LHCN-M2 (cell line): ENCODE results near the gene RAMACL. TPM values are rescaled to one million over a fixed set of nuclear protein-coding genes. Genes with fewer than 3 reads are reported as not detected.

Experiments used
- DNase-seq: peaks from one replicate; pipeline ENCODE4 v3.0.0-alpha.2; 2012; ENCODE audit warnings: low read depth
- total RNA-seq: library from RNA; depleted of rRNA; stranded (reverse); fragments of >200 nt; gene quantifications from 2 replicates; pipeline ENCODE4 v1.2.3, GENCODE V29; 2014

Gene RAMACL
- total RNA-seq, 1 experiment from 2014 or later, result 0.06 TPM

DNA sequence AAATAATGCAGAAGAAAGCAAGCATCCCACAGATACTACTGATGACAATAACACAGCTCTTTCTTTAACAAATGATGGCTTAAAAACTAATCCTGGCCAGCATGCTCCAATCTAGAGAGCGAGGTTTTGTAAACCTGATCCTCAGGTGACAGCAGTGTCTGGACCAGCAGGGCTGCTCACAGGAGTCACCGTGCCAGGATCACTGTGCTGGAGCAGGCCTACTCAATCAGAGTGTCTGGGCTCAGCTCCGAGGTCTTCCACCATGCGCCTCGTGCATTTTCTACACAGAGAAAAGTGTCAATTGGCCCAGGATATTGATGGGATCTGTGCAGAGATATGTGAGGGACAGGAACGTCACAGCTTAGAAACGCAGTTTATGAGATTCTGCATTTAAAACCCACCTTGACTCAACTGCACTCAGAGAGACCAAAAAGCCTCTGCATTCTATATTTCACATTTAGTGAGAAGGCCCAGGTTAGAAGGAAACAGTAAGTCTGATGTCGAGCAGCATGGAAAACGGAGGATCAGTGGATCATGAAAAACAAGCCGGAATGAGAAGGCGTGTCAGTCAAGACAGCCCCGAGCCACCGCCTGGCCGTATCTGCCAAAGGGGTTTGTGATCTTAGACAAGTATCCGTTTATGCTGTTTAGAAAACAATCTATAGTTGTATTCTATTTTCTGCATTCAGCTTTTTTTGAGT is 7.8 kb downstream of the RAMACL start:
- no peak for DNase-seq

DNA sequence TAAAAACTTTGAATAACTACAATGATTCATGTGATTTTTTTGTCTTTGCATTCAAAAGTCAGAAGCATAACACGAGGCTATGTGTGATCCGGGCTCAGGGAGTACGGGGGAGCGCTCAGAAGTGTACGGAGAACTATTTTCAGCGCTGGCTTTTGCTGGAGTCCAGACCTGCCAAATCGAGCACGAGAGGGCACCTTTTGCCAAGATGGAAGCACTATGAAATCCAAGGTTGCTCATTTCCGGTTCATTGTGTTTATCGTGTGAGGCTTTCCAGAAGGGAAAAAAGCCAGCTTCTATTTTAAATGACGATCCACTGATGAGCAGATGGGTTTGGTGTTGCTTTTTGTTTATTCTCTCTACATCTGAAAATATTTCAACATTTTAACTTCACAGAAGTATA is 11.3 kb downstream of the RAMACL start:
- no peak for DNase-seq

DNA sequence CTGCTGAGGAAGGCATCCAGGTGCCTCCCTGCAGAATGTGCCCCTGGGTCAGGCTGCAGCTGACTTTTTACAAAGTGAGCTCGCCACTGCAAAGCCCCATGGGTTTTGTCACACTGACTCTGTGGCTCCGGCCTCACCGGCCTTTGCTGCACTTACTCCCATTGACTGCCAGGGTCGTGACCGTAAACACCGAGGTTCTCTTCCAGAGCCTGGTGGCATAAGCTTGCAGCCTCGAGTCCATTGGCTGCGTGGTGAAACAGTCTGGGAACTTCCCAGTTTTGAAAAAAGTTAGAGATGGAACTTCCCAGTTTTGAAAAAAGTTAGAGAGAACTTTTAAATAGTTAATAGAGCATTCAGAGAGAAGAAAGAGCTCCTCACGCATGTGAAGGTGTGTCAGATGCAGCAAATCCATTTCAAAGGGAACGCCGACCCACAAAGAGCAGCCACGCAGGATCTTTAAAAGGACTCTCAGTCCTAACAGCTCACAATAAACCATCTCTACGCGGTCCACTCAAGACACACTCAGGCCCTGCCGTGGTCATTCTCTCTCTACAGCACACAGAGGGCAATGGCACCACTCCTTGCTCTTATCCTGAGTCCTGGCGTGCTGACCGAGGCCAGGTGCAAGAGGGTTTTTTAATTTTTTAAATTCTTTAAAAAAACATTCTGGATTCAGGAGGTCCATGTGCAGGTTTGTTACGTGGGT is 12.8 kb downstream of the RAMACL start:
- DNase-seq, result no peak

DNA sequence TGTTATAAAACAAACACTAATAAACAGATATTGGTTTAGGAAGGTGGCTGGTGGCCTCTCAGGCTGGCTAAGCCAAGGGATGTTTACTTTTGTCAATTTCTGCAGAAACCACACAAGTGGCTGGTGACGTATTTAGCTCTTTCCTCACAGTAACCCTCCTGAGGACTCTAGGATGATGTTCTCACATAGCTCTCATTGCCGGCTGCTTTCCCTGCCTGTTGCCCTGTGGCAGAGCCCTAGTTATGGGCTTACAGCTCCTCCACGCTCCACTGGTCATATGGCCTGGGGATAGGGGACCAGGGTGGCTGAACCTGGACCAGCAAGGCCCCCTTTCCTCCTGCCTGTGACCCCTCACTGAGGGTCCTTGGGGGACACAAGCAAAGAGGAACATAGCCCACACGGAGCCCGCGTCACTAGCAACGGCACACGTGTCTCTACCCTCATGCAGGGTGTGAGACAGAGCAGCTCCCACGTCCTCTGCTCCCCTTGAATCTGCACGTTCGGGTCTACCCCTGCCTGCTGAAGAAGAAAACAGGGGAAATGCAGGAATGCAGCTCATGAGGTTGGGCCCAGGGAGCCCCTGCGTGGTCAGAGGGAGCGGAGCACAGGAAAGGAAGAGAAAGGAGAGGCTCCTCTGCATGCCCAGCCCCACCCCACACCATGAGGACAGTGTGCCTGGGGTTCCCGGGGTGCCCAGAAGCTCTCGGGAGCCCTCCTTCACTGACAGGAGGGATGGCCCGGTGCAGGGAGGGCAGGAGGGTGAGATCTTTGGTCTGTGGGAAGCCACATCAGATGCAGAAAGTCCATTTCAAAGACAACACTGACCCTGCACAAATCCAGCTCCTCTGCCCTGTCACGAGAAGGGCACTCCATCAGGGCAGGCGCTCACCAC is 13.9 kb downstream of the RAMACL start:
- peak; percentile 78 for DNase-seq

DNA sequence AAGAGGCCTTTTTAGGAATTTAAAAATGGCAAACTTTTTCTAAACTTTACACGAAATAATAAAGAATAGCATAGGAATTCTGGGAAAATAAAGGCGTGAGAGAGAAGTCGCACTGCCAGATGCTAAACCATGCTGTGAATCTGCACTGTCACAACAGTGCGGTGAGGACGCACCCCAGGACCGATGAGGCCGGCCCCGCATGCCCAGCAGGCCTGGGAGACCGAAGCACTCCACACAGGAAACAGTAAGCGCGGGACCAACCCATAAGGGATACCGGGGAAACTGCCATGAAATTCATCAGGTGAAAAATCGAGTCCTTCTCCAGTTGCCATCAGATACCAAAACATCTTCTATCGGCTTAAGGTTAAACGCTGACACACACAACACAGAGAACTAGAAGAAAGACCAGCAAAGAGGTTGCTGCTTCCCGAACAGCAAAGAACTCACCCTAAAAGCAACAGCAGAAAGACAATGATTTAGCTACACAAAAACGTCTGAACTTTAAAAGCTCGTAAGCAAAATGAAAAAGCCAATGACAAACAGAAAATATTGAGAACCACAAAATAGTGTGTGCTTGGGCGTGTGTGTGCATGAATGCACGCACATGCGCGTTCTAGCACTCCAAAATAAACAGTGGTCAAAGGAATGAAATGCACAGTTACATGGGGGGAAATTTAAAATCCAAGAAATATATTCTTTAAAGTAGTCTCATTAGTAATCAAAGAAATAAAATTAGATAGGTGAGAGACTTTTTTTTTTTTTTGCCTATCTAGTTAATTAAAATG is 15.4 kb downstream of the RAMACL start:
- no peak for DNase-seq

DNA sequence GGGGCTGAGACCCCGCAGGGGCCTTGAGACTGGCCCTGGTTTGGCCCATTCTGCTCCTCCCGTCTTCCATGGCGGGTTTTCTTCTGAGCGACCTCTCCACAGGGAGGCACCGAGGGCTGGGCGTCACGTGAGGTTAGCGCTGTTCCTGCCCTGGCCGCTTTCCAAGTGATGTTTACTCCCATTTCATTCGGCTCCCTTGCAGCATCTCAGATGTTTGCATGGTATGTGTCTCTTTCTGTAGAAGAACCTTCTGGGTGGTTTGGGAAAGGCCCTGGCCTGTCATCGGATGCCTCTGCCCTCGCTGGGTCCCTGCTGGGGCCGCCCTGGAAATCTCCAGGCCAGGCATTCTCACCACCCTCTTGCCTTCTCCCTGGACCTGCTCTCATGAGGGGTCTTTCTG is 17.3 kb downstream of the RAMACL start:
- no peak for DNase-seq

DNA sequence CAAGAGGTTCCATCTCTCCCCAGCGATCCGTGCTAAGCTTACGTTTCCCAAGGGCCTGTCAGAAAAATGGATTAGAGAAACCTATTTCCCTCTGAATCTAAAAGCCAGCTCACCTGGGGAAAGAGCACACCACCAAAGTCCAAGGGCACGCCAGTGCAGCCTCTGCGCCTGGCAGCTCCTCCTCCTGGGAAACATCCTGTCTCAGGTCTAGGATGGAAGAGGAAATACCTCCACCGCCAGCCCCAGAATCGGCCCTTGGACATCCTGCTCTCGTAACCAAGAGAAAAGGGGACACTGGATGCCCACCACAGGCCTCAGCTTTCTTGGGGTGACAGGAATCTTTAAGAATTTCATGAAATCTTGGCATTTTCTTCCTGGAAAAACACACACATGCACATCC is 18.7 kb downstream of the RAMACL start:
- no peak for DNase-seq

DNA sequence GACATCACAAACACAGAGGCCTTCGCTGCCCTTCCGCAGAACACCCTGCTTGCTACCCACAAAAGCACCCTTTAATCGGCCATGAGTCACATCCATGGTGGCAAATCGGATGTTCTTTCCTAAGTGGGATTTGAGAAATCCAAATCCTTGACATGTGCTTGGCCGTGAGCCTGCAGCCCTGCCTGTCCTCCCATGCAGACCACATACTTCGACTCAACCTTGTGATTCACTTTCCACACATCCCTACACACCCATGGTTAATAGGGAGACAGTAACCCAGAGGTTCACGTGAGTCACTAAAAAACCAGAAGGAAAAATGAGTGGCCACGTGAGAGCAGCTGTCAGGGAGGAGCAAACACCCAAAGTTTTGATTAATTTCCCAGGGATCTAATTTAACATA is 19.4 kb downstream of the RAMACL start:
- peak; percentile 100 for DNase-seq

DNA sequence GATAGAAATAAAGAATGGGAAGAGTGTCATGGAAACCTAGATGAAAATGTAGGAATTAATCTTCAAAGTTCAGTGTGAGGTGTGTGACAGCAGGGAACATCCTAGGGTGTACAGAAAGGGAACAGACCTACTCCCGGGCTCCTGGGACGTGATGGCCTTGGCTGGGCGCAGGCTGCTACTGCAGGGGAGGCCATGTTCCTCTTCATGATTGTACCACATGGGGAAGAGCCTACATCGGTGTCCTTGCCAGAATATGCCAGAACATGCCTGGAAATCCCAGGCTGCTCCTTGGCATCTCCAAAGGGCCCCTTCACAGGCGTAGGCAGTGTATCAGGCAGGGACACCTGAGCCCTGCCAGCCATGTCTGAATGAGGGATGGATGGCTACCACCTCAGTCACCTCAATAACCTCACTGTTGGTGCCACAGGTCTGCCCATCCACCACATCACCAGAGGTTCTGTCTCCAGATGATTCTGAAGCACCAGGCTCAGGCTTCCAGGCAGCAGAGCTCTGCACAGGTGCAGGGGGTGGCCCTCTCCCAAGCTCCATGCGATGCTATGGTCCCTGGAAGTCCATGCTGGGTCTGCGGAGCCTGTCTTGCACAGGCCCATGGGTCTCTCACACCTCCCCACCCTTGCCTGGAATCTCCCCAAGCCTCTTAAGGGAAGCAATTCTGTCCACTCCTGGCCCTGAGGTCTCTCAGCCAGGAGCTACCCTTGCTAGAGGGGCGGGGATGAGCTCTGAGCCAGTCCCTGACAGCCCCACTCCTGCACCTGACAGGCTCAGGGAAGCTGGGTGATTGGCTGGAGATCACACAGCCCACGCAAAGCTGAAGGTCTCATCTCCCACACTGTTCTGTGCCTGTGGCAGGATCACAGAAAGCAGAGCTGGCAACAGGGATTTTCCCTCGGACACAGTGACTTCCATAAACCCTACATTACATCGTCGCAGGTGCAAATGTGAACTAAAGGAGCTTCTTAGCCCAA is 20.2 kb downstream of the RAMACL start:
- DNase-seq, result no peak

DNA sequence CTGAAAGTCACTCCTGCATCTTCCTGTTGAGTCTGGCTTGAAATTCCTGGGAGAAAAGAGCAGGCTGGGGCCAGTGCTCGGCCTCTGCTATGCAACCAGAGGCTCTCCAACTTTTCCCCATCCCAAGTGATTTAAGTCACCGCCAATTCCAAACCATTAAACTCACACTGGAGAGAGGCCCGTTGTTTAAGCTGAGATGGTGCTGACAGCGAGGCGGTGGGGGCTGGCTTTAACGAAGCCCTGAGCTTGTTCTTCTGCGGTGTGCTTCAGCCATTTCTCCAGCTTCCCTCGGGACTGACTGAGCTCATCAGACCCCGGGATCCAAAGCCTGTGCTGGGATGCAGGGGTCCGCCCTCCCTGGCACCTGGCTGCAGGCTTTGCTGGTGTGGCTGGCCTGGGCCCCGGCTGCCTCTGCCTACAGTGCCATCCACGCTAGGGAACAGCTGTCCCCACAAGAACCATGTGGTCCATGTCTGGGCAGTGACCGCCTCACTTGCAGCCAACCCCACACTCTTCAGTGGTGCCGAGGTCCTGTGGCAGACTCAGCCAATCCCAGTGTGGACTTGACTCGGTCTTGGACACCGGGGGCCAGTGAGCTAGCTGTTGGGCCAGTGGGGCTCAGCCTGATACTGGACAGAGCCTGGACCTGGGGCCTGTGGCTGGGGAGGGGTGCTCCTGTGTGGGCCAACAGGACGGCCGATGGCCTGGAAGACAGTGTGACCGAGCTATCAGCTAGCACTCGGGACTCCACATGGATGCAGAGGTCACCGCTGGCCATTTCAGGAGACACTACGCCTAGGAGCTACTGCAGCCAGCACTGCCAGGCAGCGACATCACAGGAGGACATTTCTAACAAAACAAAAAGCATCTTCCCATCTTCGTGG is 21.2 kb downstream of the RAMACL start:
- DNase-seq, result no peak

DNA sequence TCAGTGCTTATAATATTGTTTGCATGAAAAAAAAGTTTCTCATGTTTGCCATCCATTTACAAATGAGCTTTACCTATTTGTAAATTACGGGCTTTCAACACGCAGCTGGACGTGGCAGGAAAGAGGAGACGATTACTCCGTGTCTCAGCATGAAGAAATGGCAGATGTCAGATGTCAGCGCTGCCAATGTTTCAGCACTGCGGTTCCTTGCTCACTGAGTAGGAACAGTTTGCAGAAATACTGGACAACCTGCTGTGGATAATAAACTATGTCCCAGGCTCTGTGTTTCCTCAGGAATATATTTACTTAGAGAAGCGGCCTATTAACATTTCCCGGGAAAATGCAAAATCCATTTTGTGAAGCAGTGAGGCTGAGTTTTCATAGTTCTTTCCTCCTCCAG is 22.7 kb downstream of the RAMACL start:
- no peak for DNase-seq

DNA sequence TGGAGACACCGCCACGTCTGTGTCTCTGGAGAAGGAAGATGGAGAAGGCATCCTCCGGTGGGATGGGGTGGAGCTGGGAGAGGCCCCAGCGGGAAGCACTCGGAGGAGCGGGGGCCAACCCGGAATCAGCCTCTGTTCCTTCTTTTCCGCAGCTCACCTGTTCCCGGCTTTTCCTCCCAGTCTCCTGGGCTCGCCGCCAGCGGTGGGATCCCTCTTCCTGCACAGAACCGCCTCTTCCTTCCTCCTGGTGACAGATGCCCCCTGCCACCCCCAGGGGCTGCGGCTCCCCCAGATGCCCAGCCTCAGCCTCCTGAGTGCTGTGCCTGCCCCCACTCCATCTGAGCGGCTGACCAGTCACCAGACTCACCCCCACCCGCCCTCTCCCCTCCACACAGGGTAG is 23.3 kb downstream of the RAMACL start:
- no peak for DNase-seq

DNA sequence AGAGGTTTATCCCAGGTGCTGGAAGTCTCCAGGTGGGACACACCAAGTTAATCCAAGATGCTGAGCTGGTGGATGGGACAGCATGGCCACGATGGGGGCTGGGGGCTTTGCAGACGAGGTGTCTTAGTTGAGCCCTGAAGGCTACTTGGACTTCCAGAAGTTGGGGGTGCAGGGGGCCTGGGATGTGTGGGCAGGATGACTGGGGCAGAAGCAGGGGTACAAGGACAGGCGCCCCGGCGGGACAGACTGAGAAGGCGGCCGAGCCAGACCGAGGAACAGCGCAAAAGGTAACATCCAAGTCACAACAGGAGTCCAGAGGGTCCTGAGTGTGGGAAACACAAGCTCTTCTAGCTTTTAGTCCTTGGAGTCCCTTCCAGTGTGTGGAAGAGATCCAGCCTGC is 23.8 kb downstream of the RAMACL start:
- no peak for DNase-seq

DNA sequence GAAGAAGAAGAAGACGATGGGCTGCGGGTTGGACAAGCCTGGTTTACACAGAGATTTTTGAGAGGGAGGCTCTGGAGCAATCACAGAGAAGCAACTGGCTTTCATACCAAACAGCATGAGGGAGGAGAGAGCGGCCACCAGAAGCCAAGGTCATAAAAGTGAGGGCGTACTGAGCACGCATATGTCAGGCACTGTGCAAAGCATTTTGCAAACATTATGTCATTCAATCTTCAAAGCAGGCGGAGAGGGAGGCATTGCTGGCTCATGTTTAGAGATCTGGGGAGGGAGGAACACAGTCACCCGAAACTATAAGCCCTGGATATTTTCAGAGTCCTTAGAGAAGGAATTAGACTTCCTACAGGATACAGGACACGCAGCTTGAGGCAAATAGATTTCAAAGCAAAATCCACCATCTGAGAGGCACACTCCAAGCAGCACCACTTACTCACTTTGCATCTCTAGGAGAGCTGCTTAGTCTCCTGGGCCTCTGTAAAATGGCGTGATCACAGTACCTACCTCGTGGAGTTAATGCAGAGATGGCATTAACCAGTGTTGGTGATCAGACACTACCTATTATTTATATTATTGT is 24.6 kb downstream of the RAMACL start:
- no peak for DNase-seq

DNA sequence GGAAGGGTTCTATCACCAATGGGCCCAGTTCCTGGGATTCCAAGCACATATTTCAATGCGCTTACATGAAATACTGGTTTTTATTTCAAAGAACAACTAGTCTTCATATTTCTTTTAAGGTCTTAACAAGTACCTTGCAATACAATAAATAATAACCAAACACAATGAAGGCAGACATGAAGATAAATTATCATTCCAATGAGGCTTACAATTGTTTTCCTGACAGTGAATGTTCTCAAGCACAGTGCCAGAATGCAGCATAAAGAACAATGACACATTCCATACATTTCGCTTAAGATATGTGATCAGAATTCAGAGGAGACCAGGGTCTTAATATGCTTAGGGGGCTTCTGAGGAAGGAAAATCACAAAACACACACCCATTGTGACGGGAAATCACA is 26.3 kb downstream of the RAMACL start:
- no peak for DNase-seq

DNA sequence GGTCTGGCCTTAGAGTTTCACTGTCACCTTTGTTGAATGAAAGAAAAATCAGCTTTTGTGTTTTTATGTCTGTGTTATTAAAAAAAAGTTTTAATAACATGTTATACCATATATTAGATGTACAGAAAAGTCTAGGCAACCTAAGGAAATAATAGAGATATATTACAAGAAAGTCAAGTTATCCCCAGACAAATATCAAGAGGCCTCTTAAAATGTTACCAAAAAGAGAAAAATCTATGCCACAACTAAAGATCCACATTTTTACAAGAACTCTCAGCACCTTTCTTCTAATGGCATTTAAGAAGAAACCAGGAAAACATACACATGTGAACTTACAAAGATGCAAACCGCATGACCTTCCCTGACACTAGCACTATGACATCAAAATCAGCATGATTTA is 26.8 kb downstream of the RAMACL start:
- DNase-seq, result no peak

DNA sequence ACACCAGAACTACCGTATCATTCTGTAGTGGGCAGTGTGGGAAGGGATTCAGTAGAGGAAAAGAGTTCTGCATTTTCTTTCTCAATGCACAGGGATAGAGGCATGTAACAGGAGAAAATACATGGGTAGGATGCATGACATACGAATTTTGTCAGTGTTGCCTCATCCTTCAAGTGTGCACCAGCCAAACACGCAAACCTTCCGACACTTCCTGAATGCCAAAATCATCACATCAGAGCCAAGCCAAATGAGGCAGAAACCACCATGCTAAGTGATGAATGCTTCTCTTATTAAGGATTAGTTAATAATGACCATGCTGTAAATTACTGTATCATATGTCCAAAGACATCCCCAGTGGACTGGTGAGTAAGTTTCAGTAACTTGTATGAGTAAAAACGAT is 27.3 kb downstream of the RAMACL start:
- peak; percentile 55 for DNase-seq

DNA sequence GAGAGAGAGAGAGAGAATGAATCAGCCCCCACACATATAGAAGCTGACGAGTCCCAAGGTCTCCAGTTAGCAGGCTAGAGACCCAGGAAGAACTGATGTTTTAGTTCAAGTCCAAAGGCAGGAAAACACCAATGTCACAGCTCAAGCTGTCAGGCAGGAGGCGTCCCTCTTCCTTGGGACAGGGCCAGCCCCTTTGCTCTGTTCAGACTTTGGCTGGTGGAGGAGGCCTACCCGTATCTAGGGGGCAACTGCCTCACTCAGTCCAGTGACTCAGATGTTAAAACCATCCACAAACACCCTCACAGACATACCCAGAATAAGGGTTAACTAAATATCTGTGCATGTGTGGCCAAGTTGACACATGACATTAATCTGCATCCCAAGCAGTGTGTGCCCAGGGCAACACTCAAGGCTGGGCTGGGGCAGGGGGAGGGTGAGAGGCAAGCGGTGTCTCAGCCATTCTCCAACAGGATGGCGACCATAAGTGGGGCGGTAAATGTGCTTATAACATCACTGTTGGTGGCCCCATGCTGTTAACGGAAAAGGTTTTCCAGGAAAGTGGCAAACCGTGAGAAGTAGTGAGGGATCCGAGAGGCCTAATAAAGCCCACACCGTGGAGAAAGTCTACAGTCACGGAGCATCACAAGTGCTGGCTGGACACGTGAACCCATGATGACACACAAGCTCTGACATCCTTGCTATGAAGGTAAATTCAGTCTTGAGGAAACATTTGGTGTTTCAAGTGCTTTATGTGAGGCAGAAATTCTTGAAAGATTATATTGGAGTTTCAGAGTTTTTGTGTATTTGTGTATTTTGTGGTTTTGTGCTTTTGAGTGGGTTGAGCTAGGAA is 28.1 kb downstream of the RAMACL start:
- no peak for DNase-seq
